Eye (tissue), 1 donor: Measurements from ENCODE around the gene PFN1.

Source experiments
- DNase-seq: peaks from one replicate; pipeline ENCODE4 v3.0.0-alpha.2; 2015

PFN1 gene

GRCh38 chr17:4948166-4948930 lies at the start of gene PFN1:
PFN1 (minus strand) TSS chr17:4948530; CDS start chr17:4948394, 136 bp downstream.
- DNase-seq: peak; percentile 94

DNA sequence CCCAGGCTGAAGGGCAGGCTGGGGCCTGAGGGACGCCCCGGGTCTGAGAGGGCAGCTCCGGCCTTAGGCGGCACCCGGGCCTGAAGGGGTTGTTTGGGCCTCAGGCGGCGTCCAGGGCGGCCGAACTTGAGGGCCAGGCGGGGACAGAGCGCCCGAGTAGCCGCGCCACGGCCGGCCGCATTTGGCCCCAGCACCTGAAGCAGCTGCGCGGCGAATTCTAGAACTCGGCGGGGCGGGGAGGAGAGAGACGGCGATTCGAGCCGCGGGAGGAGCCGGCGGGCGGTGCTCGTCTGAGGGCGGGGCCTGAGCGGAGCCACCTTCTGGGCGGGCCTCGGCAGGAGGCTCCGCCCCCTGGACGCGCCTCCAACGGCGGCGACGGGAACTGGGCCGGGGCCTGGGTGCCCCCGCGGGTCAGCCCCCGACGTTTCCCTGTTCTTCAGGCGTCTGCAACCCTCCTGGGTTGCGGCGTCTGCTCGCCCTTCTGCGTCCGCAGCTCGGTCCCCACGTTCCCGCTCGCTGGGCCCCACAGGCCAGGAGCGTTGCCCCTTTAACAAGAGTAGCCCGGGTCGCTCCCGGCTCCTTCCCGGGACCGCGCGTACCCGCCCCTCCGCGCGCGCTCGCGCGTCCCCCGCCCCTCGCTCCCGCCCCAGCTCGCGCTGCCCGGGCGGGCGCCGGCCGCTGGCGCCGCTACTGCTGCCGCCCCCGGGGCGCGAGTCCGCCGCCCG lies 49.1 kb upstream of the PFN1 start, which contains the start of the genes INCA1 and KIF1C:
Gene INCA1 (minus strand): TSS at position 221 of the 725 bp plus-strand sequence. CDS start 3,085 bp downstream, outside the sequence.
Gene KIF1C (plus strand): TSS at position 649 of the 725 bp plus-strand sequence. CDS start 2,297 bp downstream, outside the sequence.
- peak; percentile 97 for DNase-seq

DNA sequence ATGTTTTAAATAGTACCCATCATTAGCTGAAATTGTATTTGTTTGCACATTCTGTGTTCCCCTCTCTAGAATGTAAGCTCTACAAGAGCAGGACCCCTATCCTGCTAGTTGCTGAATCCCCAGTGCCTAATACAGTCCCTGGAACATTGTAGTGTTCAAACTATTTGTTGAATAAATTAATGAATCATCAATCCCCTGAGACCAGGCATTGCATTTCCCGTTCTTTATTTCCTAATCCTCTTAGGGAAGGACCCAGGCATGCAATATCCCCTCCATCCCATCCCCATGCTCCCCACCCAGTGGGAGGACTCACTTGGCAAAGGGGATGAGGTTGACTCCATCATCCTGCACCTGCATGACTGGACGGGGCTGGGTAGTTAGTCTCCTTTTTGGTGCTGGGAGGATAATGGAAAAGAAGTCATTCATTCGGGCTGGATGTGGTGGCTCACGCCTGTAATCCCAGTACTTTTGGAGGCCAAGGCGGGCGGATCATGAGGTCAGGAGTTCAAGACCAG lies 45.8 kb upstream of the PFN1 start:
- DNase-seq: no peak

DNA sequence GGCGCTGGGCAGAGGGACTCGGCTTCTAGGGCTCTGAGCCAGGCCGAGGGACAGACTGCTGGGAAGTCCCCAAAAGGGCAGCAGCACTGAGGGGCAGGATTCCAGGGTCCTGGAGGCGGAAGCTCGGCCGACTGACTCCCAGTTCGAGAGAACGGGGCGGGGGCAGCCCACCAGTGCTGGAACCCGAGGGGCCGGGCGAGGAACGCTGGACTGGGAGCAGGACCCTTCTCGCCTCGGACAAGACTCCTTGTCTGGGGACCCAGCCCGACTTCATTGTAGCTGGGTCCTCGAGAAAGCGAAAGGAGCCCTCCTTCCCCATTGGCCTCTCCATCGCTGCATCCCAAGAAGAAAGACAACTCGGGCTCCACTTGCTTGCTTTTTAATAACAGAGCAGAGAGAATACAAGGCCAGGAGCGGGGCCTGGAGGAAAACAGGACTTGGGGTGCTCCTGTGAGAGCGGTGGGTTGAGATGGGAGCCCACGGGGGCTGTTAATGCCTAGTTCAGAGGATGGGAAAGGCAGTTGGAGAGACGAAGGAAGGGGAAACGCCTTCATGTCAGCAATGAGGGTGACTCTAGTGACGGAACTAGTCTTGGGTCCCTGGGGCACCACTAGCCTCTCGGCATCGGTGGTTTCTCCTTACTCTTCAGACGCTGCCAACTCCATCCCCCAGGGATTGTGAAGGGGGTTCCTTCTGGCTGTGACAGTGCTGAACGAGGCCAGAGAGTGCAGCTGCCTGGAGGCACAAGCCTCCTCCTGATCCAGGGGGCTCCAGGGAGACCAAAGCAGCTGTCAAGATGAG lies 39.6 kb upstream of the PFN1 start:
- DNase-seq: no peak

- peak; percentile 92 for DNase-seq
These were observed 38.8 kb upstream of the PFN1 start, which contains the start of gene CAMTA2 for GRCh38 chr17:4986951-4987766. CAMTA2 (minus strand) TSS chr17:4987675; CDS start chr17:4986222, 1,453 bp downstream.

- no peak for DNase-seq
These were observed 38.1 kb upstream of the PFN1 start for GRCh38 chr17:4986403-4986802.

DNA sequence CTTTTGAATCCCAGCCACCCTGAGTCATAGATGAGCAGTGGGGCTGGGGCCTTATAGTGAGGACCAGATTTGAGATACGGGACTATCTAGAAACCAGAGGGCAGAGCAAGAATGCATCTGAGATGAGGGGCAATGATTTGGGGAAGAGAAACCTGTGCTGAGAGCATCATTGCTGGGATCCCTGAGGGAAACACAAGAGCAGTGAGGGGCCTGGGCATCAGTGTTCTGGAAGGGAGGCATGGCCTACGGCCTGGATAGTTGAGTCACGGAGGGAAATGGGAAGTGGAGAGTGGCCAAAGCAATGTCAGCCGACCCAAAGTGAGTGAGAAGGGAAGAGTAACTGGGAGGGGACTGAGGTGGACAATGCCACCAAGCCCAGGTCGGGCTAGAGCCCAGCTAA lies 34.0 kb upstream of the PFN1 start:
- no peak for DNase-seq

- peak; percentile 93 for DNase-seq
These were observed 32.4 kb upstream of the PFN1 start for GRCh38 chr17:4980644-4981216.

- DNase-seq: no peak
These were observed 30.4 kb upstream of the PFN1 start for GRCh38 chr17:4978726-4979125.

GRCh38 chr17:4974115-4974670 lies 25.9 kb upstream of the PFN1 start:
- DNase-seq: no peak

DNA sequence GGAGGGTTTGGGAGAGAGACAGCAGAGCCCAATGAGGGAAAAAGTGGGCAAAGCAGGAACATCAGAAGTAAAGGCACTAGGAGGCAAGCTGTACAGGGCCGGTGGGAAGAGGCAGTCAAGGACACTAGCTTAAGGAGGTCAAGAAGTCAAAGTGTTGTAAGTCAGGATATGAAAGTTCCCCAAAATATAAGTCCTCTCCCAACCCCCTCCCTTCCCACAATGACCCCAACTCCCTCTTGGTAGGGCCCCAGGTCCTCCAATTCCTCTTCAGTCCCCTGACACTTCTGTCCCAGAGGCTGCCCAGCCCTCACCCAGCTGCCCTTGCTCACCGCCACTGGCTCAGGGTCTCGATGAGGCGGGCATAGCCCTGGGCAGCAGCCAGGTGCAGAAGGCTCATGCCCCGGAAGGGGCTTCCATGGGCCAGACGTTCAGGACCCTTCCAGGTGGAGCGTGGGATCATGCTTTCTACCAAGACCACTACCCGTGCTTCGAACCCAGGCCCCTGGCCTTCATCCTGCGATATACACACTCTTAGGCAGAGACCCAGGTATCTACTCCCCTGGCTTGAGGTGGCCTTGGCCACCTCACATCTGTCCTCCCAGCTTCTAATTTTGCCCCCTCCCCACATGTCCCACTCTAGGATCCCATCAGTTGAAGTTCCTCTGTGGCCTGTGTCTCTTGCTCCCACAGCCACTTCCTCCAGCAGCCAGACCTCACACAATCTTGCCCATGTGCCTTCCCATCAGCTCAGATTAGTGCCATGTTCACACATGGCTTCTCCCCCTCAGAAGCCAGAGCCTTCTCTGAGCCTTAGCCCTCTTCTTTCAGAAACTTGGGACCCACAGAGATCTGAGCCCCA lies 25.2 kb upstream of the PFN1 start:
- no peak for DNase-seq

GRCh38 chr17:4972752-4973151 lies 24.4 kb upstream of the PFN1 start:
- DNase-seq: no peak

GRCh38 chr17:4972322-4972721 lies 24.0 kb upstream of the PFN1 start:
- DNase-seq: no peak

- DNase-seq: no peak
These were observed 23.5 kb upstream of the PFN1 start for GRCh38 chr17:4971826-4972225.

DNA sequence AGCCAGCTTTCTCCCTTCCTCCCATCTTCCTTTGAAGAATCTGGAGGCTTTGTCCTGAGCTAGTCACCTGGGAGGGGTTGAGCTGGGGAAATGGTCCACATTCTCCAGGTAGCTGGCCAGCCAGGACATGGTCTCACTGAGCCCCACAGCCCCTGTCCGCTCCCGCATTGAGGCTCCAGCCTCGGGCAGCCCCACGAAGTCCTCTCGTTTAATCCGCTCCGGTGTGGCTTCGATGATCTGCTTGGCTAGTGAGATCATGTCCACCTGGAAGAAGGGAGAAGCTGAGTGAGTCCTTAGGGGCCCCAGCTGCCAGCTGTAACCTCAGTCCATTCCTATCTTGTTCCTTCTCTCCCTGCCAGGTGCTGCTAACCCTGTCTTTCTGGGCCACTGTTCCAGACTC lies 21.9 kb upstream of the PFN1 start:
- no peak for DNase-seq

DNA sequence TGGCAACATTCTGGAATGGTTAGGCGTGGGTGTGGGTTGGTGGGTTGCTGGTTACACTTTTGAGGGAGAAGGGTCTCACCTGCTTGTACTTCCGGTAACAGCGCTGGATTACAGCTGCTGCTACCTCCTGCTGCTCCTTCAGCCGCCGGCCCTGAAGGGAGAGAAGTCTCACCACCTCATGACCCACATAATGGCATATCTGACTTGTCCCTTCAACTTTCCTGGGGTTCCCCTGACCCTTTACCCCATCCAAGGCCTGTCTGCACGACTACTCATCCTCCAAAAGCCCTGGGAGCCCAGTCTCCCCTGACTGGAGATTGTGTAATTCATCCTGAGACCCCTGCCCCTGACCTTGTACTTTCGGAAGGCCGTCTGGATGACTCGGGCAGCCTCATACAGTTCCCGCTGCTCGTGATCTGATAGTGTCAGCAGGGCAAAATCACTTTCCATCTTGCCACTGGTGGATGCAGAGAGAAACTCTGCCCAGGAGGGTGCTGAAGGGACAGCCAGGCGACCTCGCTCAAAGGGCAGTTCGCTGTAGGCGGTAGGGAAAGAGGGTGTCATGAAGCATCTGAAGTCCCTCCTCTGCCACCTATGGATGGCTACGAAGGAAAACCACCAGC lies 21.3 kb upstream of the PFN1 start:
- no peak for DNase-seq

GRCh38 chr17:4969047-4969550 lies 20.8 kb upstream of the PFN1 start:
- DNase-seq: peak; percentile 35

GRCh38 chr17:4968486-4969046 lies 20.2 kb upstream of the PFN1 start:
- peak; percentile 71 for DNase-seq
